GM21515 (cell line): ENCODE data around the gene DOCK9.

ENCODE experiments used
- ATAC-seq: cut with Tn5 transposase; IDR thresholded peaks from one replicate; pipeline ENCODE4 v1.9.1; 2021; ENCODE audit not compliant: unreplicated experiment

The DOCK9 gene

DNA sequence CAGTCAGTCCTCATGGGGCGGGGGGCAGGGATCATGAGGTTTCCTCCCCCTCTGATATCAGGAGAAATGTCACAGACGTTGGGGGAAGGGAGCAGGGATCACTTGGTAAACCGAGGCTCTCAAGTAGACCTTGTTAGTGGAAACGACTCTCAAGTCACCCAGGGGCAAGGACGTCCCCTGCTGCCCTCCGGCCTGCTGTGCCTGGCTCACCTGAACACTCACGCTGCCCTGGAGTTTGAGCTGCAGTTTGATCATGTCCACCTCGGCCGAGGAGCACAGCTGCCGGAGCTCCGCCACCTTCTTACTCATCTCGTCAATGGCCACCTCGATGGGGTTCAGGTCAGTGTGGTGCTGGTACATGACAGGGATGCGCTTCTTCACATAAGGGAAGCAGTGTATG lies 177.8 kb downstream of the DOCK9 start:
- no peak for ATAC-seq

DNA sequence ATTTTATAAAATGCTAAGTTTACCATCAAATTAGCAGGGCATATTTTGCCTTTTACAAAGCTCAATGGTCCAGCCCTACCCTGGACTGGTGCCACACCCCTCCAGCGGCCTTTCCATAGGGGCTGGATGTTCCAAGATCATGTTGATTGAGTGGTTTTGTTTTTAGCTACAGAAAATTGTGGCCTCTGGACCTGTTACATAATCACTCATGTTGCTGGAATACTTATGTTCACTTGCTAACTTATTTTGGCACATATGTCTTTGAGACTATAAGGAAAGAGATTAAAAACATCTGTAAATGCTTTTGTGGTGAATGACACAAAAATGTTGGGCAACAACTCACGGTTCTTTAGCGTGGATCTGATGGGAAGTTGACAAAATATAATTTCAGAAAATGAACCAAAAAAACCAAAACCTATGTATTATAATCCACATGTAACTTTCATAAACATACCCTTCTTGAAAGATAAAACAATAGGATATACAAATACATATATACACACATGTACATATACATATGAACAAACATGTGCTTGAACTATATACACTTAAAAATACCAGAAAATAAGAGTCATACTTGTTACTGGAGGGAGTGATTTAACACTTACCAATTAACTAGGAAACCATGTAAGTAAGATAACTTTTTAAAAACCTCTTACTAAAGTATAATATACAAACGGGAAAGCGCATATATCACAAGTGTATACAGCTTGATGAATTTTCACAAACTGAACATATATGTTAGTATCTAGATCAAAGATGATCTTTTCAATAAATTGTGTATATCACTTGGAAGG lies 178.8 kb downstream of the DOCK9 start:
- no peak for ATAC-seq

DNA sequence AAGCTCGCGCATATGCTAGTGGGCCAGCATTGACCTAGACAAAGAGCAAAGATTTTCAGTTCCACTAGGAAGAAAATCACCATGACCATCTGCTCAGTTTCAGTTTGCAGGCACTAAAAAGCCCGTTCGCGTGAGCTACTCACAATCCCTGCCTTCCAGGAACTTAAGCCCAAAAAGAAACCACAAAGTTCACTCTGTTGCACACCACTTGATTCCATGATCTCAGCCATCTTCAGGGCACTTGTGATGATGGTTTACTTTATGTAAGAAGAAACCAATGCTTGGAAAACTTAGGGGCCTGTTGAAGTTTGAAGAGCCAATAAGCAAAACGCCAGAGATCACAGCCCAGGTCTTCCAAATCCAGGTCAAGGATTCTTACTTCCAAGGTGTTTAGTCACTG lies 180.4 kb downstream of the DOCK9 start:
- ATAC-seq, result no peak

DNA sequence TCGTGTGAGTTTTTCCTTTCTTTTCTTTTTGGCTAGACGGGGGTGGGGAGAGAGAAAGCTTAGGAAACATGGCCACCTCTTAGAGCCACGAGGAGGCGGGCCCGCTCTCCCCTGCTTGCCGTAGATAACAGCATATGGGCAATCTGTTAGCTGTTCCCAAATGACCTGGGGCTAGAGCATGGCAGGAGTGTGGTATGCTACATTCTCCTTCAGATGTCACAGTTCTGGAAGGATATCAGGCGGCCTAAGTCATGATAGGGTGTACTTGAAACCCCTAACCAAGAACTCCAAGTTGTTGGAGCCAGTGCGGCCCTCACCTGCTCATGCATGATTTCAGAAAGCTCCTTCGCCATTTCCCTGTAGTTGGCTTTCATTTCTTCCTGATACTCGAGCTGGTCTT lies 181.1 kb downstream of the DOCK9 start:
- ATAC-seq, result no peak

DNA sequence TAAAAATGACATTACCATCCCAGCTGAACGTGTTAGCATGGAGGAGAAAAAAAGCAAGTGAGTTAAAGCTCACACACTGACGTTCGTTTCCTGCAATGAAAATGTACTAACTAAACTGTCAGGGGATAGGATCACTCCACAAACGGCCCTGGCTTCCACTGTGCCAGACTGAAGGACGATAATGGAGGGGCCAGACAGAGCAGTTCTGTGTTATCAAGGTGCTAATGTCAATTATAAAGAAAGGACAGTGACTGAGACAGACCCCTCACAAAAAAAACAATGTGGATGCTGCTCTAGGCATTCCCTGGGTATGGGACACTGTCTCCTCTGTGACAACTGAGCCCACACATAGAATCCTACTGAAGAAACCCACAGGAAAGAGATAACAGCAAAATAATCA lies 181.7 kb downstream of the DOCK9 start:
- no peak for ATAC-seq

DNA sequence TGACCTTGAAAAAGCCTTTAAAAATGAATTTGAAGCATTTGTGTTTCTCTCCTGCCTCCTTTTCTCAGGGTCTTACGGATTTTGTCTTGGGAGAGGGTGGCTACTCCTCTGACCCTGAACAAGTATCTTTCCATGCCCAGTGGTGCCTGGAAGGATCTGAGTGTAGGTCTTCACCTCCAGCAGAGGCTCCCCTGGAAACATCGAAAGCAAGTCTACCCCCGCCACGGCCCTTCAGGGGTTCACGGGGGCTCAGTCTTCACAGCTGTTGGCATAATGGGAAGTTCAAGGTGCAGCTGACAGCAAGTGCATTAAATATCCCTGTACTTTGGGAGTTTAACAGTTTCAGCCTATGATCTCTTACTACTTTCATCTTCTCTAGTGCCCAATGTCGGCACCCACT lies 182.6 kb downstream of the DOCK9 start:
- ATAC-seq, result no peak

DNA sequence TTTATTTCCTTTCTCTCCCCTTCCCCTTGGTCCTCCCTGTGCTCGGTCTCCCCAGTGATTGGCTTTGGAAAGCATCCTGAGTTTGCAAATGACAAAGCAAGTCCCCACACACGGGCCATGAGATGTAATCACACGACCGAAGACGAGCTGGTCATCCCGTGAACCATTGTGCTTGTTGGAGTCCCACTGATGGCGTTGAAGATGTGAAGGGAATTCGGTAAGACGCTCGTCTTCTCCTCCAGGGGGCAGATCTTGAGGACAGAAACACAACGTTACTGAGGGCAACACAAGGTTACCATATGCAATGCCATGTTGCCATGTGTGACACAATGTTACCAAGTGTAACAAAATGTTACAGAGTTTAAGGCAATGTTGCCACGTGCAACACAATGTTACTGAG lies 183.4 kb downstream of the DOCK9 start:
- no peak for ATAC-seq

DNA sequence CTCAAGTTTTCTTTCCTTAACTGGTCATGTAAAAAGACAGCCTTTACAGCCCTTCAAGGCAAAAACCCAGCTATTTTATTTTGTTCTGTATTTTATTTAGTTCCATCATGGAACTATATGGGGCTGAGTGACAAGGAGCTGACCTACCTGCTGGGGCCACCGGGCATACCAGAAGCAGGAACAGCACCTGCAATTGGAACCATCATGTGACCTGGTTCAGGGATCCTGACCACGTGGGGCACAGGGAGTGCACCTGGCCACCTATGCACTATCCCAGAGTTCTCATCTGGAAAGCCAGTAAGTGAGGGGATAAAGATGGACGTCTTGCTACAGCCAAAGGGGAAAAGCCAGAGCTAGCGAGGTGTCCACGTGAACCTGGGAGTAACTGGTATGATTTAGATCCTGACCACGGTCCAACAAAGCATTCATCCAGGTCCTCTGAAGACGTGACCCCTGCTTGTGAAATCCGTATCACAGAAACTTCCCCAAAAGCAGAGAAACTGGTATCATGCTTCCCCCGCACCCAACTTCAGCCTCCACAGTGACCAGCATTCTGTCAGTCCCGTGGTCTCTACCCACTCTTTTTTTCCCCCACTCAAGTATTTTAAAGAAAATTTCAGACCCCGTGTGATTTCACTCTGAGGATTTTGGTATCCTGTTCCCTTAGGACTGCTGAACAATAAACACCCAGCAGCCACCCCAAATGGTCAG lies 184.9 kb downstream of the DOCK9 start:
- no peak for ATAC-seq

DNA sequence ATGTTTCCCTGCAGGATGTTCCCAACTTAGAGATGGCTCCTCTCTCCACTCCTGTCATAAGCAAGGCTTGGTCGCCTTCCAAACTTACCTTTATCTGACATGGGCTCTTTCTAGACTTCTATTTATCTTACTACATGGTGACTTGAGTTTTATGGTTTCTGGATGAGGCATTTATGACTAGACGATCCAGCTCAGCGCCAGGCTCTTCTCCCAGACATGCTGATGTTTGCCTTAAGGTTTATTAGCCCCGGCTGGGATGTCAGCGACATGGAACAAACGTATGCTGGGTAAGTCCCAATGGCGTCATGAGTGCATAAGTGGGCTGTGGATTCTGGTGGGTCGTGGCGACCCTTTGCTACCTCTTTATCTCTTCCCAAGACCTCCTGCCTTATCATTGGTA lies 185.5 kb downstream of the DOCK9 start:
- ATAC-seq, result no peak

DNA sequence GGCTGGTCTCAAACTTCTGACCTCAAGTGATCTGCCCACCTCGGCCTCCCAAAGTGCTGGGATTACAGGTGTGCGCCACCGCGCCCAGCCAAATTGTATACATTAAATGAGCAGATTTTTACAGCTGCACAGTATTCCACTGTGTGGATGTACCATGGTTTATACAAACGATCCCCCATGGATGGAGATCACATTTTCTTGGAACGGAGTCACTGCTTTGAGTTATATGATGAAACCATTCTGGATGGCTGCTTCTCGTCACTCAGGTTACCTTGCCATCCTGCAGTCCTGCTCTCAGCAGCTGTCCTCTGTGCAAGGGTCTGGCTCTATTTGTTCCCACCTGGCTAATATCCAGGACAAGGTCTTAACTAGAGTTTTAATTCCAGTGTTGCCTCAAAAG lies 186.3 kb downstream of the DOCK9 start:
- ATAC-seq, result no peak

DNA sequence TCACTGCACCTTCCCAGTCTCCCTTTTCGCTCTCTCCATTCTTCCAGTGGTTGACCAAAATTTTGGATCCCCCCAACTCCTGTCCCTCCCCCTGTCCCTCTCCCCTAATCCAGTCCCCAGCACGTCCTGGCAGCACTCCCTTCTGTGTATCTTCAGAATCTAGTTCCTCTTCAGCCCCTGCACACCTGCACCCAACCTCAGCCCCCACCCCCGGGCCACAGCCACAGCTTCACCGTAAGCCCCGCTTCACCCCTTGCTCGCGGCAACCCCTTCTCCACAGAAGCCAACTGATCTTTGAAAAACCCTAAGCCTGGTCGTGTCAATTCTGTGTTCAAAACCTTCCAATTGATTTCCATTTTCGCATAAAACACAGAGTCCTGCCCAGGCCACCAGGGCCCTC lies 189.9 kb downstream of the DOCK9 start:
- no peak for ATAC-seq

DNA sequence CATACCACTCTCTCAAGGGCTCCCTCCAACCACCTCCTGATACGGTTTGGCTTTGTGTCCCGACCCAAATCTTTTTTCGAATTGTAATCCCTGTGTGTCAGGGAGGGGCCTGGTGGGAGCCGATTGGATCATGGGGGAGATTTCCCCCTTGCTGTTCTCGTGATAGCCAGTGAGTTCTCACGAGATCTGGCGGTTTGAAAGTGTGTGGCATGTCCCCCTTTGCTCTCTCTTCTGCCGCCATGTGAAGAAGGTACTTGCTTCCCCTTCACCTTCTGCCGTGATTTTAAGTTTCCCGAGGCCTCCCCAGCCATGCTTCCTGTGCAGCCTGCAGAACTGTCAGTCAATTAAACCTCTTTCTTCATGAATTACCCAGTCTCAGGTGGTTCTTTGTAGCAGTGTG lies 190.7 kb downstream of the DOCK9 start:
- ATAC-seq, result no peak

DNA sequence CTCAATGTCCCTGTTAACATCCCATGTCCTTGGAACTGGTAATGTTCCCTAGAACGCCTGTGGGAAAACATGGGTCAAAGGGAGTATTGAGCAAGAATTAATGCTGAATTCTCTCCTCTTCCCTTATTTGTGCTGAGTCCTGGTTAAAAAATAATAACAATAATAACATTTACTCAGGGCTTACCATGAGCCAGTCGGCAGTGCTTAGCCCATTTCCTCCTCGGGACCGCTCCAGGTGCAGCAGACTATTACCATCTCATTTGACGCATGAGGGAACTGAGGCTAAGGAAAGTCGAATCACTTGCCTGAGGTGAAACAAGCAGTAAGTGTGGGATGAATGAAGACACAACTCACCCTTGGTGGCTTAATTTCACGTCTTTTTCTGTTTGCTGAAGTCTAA lies 191.8 kb downstream of the DOCK9 start:
- no peak for ATAC-seq

DNA sequence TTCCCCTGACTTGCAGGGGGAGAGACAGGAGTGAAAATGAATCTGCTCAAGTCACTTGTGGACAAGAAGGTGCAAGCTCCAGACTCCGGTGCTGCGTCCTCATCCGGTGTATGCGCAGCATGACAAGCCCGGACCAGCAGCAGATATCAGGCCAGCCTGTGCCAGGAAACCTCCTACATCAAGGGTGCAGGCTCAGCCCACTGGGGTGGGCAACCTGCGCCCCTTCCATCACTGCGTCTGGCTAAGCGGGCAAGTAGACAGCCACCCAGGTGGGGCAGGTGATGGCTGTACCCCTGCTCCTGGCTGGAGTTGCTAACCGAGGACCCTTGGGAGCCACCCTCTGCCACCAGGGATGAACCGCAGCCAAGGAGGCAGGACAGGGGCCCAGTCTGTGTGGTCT lies 192.5 kb downstream of the DOCK9 start:
- ATAC-seq, result no peak

DNA sequence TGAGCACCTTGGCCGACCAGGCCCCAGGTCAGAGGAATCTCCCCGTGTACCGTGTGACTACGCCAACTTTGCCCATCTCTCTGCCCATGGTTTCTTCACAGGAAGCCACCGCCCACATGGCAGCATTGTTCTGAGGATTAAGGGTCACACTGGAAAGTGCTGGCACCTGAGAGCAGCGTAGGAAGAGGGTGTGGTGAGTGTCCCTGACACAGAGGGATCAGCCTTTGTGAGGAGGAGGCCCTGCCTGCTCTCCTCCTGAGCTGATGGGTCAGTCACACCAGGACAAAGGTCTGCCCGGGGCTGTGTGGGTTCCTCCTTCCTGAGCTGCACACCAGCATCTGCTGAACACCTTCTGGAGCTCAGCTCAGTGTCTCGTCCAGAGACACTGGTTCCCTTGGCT lies 193.2 kb downstream of the DOCK9 start:
- ATAC-seq, result no peak

DNA sequence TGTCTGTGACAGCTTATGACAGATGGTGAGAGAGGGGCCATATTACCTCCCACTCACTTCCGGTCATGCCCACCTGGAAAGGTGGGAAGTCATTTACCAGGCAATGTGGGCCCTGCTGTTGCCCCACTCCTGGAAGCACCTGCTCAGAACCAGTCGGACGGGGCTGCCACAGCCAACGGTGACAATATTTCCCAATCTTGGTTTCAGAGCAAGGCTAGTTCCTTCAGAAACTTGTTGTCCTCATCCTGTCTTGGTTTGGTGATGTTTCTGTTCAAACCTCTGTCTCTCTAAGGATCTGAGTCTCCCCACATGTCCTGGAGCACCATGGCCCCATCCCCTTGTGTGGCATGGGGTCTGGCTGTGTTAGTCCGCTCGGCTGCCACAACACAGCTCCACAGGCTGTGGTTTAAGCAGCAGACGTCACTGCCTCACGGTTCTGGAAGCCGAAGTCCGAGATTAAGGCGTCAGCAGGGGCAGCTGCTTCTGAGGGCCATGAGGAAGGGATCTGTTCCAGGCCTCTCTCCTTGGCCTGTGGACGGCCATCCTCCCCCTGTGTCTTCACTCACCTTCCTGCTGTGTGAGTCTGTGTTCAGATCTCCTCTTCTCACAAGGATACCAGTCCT lies 193.9 kb downstream of the DOCK9 start:
- ATAC-seq, result no peak

DNA sequence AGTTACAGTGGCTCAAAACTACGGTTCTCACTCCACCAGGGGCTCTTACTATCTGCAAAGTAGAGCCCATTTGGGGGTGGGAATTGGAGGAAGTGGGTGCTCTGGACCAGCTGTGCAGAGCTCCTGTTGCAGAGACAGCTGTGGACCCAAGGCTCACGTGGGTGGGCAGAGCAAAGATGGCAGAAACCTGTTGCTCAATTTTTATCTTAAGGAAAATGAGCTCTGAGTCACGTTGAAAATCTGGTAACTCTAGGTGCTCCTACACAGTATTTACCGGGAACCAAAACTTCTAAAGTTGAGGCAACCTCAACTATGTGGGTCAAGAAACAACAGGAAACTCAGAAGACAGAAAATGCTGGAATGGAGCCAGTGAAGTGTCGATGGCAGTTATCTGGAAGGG lies 195.2 kb downstream of the DOCK9 start:
- ATAC-seq, result no peak

DNA sequence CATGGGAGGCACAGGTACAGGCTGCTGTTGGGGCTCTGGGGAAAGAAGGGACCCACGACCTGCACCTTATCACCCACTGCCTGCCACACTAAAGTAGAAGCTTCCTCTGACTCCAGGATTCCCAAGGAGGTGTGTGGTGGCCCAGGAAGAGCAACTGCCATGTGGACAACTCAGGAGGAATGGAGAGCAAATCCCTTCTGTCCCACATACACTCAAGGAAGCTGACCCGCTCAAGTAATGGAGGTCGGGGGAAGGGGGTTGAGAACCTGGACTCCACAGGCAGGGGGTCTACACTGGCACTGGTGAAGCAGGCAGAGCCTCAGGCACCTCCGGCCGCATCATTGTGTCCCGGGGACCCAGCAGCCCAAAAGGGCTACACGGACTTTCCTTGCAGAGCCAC lies 196.0 kb downstream of the DOCK9 start:
- ATAC-seq, result no peak

DNA sequence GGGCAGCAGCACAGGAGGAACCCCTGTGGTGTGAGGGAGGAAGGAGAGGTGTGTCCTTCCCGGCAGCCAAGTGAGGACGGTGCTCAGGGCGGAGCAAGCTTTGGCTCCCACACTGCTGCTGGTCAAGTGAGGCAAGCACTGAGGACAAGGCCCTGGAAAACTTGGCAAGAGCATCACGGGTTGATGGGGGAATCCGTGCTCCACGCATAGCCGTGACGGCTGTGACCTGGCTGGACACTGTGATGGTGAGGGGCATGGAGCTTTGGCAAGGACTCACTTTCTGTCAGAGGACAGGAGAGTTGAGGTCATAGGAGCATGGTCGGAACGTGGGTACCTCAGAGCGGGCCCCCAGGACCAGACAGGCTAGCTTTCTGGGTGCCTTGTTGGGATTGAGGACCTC lies 196.4 kb downstream of the DOCK9 start:
- no peak for ATAC-seq

DNA sequence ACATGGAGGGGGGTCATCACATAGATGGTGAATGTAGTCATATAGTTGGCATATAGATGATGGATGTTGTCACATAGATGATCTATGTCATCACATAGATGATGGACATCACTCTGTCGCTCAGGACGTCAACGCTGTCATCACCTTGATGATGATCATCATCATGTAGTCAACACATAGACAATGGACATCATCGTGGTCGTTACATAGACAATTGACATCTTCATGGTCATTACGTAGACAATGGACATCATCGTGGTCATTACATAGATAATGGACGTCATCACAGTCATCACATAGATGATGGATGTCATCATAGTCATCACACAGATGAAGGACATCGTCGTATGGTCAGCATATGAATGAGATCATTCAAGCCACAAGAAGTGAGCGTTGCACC lies 196.8 kb downstream of the DOCK9 start:
- no peak for ATAC-seq

DNA sequence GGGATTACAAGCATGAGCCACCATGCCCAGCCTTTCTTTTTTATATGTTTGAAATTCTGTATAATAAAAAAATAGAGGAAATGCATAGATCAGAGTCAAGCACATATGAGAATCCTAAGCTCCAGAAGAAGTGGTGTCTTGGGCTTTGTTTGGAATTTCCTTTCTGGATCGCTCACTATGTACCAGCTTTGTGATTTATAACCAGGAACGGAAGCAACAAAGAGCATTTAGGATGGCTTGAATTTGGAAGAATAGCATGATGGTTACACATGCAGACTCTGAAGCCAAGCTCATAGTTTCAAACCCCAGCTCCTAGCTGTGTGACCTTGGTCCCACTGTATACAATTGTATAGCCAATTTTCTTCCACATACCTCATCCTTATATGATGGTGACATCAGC lies 197.4 kb downstream of the DOCK9 start:
- ATAC-seq, result no peak

DNA sequence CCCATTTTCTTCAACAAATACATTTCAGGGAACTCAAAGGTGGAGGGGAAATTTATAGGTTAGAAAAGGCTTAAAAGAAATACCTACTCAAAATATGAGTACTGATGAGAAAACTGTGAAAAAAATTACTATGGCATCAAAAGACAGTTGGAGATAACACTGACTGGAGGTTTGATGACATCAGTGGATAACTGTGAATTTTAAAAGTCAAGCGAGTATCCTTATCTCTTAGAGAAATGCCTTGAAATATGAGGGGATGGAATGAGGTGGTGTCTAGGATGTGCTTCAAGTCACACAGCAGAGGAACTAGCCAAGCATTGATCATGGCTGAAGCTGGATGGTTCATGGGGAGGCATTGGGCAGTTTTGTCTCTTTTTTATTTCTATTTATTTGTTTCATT lies 198.2 kb downstream of the DOCK9 start:
- no peak for ATAC-seq
